ENCODE measurements around the gene SH2D5.

GRCh38 chr1:20721117-20722061, 11.1 kb downstream of the SH2D5 start:
- no peak for TF ChIP-seq CTCF (IDR thresholded peaks at IDR 0.05; ENCODE audit: poor library complexity, severe bottlenecking)
- TF ChIP-seq REST (IDR thresholded peaks at IDR 0.05; ENCODE audit: borderline replicate concordance) = no peak
- no peak for TF ChIP-seq MXI1 (conservative IDR thresholded peaks at IDR 0.05; ENCODE audit: poor library complexity, severe bottlenecking)
- no peak for TF ChIP-seq POLR2AphosphoS5 (IDR thresholded peaks at IDR 0.05)
